Activated T-cell treated with anti-CD3 and anti-CD28 coated beads for 4 hours (primary cell): ENCODE measurements around the gene DAAM1.

Experiments
- DNase-seq: peaks from one replicate; pipeline ENCODE4 v3.0.0-alpha.2; 2020

The DAAM1 gene

GRCh38 chr14:59294662-59294992, 106.2 kb downstream of the DAAM1 start:
- DNase-seq, result no peak

- DNase-seq, result no peak
Observed at GRCh38 chr14:59295951-59296350, 107.5 kb downstream of the DAAM1 start.

- no peak for DNase-seq
Observed at GRCh38 chr14:59296508-59296907, 108.0 kb downstream of the DAAM1 start.

- no peak for DNase-seq
Observed at GRCh38 chr14:59297071-59297776, 108.8 kb downstream of the DAAM1 start.

GRCh38 chr14:59299731-59300130, 111.3 kb downstream of the DAAM1 start:
- no peak for DNase-seq

GRCh38 chr14:59301354-59301753, 112.9 kb downstream of the DAAM1 start:
- no peak for DNase-seq

GRCh38 chr14:59302313-59302712, 113.8 kb downstream of the DAAM1 start:
- DNase-seq, result no peak

GRCh38 chr14:59303216-59303615, 114.7 kb downstream of the DAAM1 start:
- no peak for DNase-seq

GRCh38 chr14:59305231-59305630, 116.8 kb downstream of the DAAM1 start:
- no peak for DNase-seq

GRCh38 chr14:59305836-59306555, 117.5 kb downstream of the DAAM1 start:
- no peak for DNase-seq

GRCh38 chr14:59306775-59307174, 118.3 kb downstream of the DAAM1 start:
- DNase-seq, result no peak

GRCh38 chr14:59308086-59308485, 119.6 kb downstream of the DAAM1 start:
- no peak for DNase-seq

GRCh38 chr14:59308673-59309072, 120.2 kb downstream of the DAAM1 start:
- no peak for DNase-seq

GRCh38 chr14:59309291-59309900, 120.9 kb downstream of the DAAM1 start:
- no peak for DNase-seq

GRCh38 chr14:59310633-59311032, 122.2 kb downstream of the DAAM1 start:
- no peak for DNase-seq

- no peak for DNase-seq
Observed at GRCh38 chr14:59311723-59312122, 123.3 kb downstream of the DAAM1 start.

GRCh38 chr14:59313144-59313651, 124.7 kb downstream of the DAAM1 start:
- DNase-seq, result no peak

GRCh38 chr14:59313658-59314608, 125.5 kb downstream of the DAAM1 start:
- DNase-seq, result no peak

GRCh38 chr14:59314953-59315599, 126.6 kb downstream of the DAAM1 start:
- no peak for DNase-seq

- DNase-seq, result no peak
Observed at GRCh38 chr14:59316151-59316830, 127.8 kb downstream of the DAAM1 start.

- DNase-seq, result no peak
Observed at GRCh38 chr14:59317346-59317745, 128.9 kb downstream of the DAAM1 start.
